BLaER1 treated with 17β-estradiol and CSF1 and Interleukin-3, amounts not matched to agents 10 nM and 100 nM (cell line): ENCODE measurements around the gene ATP6V1C2.

Experiments used
- H3K27ac ChIP-seq, 11 experiments: shearing (Covaris generic); formaldehyde crosslinking; 2 replicates each; pipeline ENCODE4 v1.8.1; 2022
- H3K27me3 ChIP-seq, 11 experiments: shearing (Covaris generic); formaldehyde crosslinking; 2 replicates each; pipeline ENCODE4 v1.8.1; 2022
- H3K36me3 ChIP-seq, 11 experiments: shearing (Covaris generic); formaldehyde crosslinking; 2 replicates each; pipeline ENCODE4 v1.8.1; 2022
- H3K4me1 ChIP-seq, 10 experiments: shearing (Covaris generic); formaldehyde crosslinking; 2 replicates each; pipeline ENCODE4 v1.8.1; 2022
- H3K4me2 ChIP-seq, 11 experiments: shearing (Covaris generic); formaldehyde crosslinking; 2 replicates each; pipeline ENCODE4 v1.8.1; 2022
- H3K4me3 ChIP-seq, 10 experiments: shearing (Covaris generic); formaldehyde crosslinking; 2 replicates each; pipeline ENCODE4 v1.8.1; 2022
- H3K9ac ChIP-seq, 11 experiments: shearing (Covaris generic); formaldehyde crosslinking; 2 replicates each; pipeline ENCODE4 v1.8.1; 2022
- H3K9me3 ChIP-seq, 11 experiments: shearing (Covaris generic); formaldehyde crosslinking; replicated peaks in 1 of 11; 2 replicates each; pipeline ENCODE4 v1.8.1; 2022
- H4K20me1 ChIP-seq, 11 experiments: shearing (Covaris generic); formaldehyde crosslinking; 2 replicates each; pipeline ENCODE4 v1.8.1; 2022
- Cebpa-rat ChIP-seq, 11 experiments: shearing (Covaris generic); IDR thresholded peaks; 2 replicates each; pipeline ENCODE4 v1.8.1; 2022

The ATP6V1C2 gene

GRCh38 chr2:10742666-10743065 lies 21.2 kb downstream of the ATP6V1C2 start:
- no peak for TF ChIP-seq Cebpa-rat (IDR thresholded peaks at IDR 0.05)
- Histone ChIP-seq H3K9me3 (no peaks in the 10 kb centered on the region), H3K36me3 (no peaks in the 10 kb centered on the region), H3K27ac (no peak overlapping the region), H4K20me1 (no peaks in the 10 kb centered on the region), H3K4me3 (no peak overlapping the region), H3K4me1 (peaks cover 14 to 23% (median 16%) of the 10 kb centered on the region in 10 experiments), H3K27me3 (no peaks in the 10 kb centered on the region), H3K9ac (no peak overlapping the region), H3K4me2 (no peak overlapping the region)

GRCh38 chr2:10750610-10751009 lies 29.2 kb downstream of the ATP6V1C2 start:
- no peak for TF ChIP-seq Cebpa-rat (IDR thresholded peaks at IDR 0.05)
- no peak overlapping the region for H3K9ac ChIP-seq
- no peaks in the 10 kb centered on the region for H4K20me1 ChIP-seq
- H3K4me2 ChIP-seq: peak overlapping the region in 8 of 11 experiments; percentile 1 to 31 (median 17); a peak in 8 of 22 replicates
- no peaks in the 10 kb centered on the region for H3K27me3 ChIP-seq
- H3K27ac ChIP-seq: no peak overlapping the region
- peaks cover 13 to 21% (median 19%) of the 10 kb centered on the region in 10 experiments; a peak in 19 of 20 replicates for H3K4me1 ChIP-seq
- H3K4me3 ChIP-seq: no peak overlapping the region
- H3K36me3 ChIP-seq: no peaks in the 10 kb centered on the region
- H3K9me3 ChIP-seq: no peaks in the 10 kb centered on the region

GRCh38 chr2:10752236-10752635 lies 30.8 kb downstream of the ATP6V1C2 start:
- Histone ChIP-seq H3K9ac (no peak overlapping the region), H3K4me3 (no peak overlapping the region), H3K27ac (no peak overlapping the region), H3K9me3 (no peaks in the 10 kb centered on the region), H3K36me3 (no peaks in the 10 kb centered on the region), H4K20me1 (no peaks in the 10 kb centered on the region), H3K4me2 (no peak overlapping the region), H3K4me1 (peaks cover 5 to 12% (median 11%) of the 10 kb centered on the region in 10 experiments; a peak in 15 of 20 replicates), H3K27me3 (no peaks in the 10 kb centered on the region)
- no peak for TF ChIP-seq Cebpa-rat (IDR thresholded peaks at IDR 0.05)

- no peak for TF ChIP-seq Cebpa-rat (IDR thresholded peaks at IDR 0.05)
- H4K20me1 ChIP-seq: no peaks in the 10 kb centered on the region
Observed at GRCh38 chr2:10753156-10753555, 31.7 kb downstream of the ATP6V1C2 start.

GRCh38 chr2:10753876-10754275 lies 32.4 kb downstream of the ATP6V1C2 start:
- Histone ChIP-seq H4K20me1 (no peaks in the 10 kb centered on the region), H3K36me3 (no peaks in the 10 kb centered on the region)

More at GRCh38 chr2:10753156-10753555, 31.7 kb downstream of the ATP6V1C2 start:
- H3K4me2 ChIP-seq: no peak overlapping the region
- H3K9me3 ChIP-seq: no peaks in the 10 kb centered on the region
- no peaks in the 10 kb centered on the region for H3K36me3 ChIP-seq
- H3K4me3 ChIP-seq: no peak overlapping the region
- H3K4me1 ChIP-seq: peaks cover 5 to 12% (median 11%) of the 10 kb centered on the region in 10 experiments; a peak in 15 of 20 replicates
- no peaks in the 10 kb centered on the region for H3K27me3 ChIP-seq
- H3K27ac ChIP-seq: no peak overlapping the region
- H3K9ac ChIP-seq: no peak overlapping the region

GRCh38 chr2:10755621-10756020 lies 34.2 kb downstream of the ATP6V1C2 start:
- Histone ChIP-seq H3K4me3 (no peak overlapping the region), H4K20me1 (no peaks in the 10 kb centered on the region), H3K9ac (no peak overlapping the region), H3K4me1 (peaks cover under 1 to 5% (median 5%) of the 10 kb centered on the region in 10 experiments; a peak in 12 of 20 replicates), H3K36me3 (no peaks in the 10 kb centered on the region), H3K4me2 (no peak overlapping the region), H3K27ac (no peak overlapping the region), H3K27me3 (no peaks in the 10 kb centered on the region), H3K9me3 (no peaks in the 10 kb centered on the region)
- TF ChIP-seq Cebpa-rat (IDR thresholded peaks at IDR 0.05): no peak

More at GRCh38 chr2:10753876-10754275, 32.4 kb downstream of the ATP6V1C2 start:
- Histone ChIP-seq H3K4me3 (no peak overlapping the region), H3K27me3 (no peaks in the 10 kb centered on the region), H3K27ac (no peak overlapping the region), H3K4me2 (no peak overlapping the region), H3K9ac (no peak overlapping the region), H3K4me1 (peaks cover 5 to 12% (median 11%) of the 10 kb centered on the region in 10 experiments; a peak in 15 of 20 replicates), H3K9me3 (no peaks in the 10 kb centered on the region)
- TF ChIP-seq Cebpa-rat (IDR thresholded peaks at IDR 0.05): no peak

- Histone ChIP-seq H3K4me3 (no peak overlapping the region), H3K9me3 (no peaks in the 10 kb centered on the region), H3K27me3 (no peaks in the 10 kb centered on the region), H3K4me2 (no peak overlapping the region), H3K36me3 (no peaks in the 10 kb centered on the region), H3K9ac (no peak overlapping the region), H3K27ac (no peak overlapping the region), H3K4me1 (peaks cover 0 to 4% (median 4%) of the 10 kb centered on the region in 10 experiments; a peak in 13 of 20 replicates), H4K20me1 (no peaks in the 10 kb centered on the region)
- TF ChIP-seq Cebpa-rat (IDR thresholded peaks at IDR 0.05): no peak
Observed at GRCh38 chr2:10757814-10758286, 36.4 kb downstream of the ATP6V1C2 start.

GRCh38 chr2:10759151-10759714 lies 37.8 kb downstream of the ATP6V1C2 start:
- TF ChIP-seq Cebpa-rat (IDR thresholded peaks at IDR 0.05): no peak
- no peaks in the 10 kb centered on the region for H3K27me3 ChIP-seq
- no peaks in the 10 kb centered on the region for H3K36me3 ChIP-seq
- H3K4me1 ChIP-seq: peaks cover 9 to 18% (median 17%) of the 10 kb centered on the region in 10 experiments
- H3K9ac ChIP-seq: no peak overlapping the region
- H4K20me1 ChIP-seq: no peaks in the 10 kb centered on the region
- H3K4me2 ChIP-seq: no peak overlapping the region
- H3K4me3 ChIP-seq: no peak overlapping the region
- H3K27ac ChIP-seq: no peak overlapping the region
- no peaks in the 10 kb centered on the region for H3K9me3 ChIP-seq

- Histone ChIP-seq H4K20me1 (peaks cover 0 to 10% (median 0%) of the 10 kb centered on the region in 11 experiments; a peak in 2 of 22 replicates), H3K4me2 (no peak overlapping the region), H3K4me3 (no peak overlapping the region), H3K36me3 (no peaks in the 10 kb centered on the region), H3K27me3 (no peaks in the 10 kb centered on the region), H3K9ac (no peak overlapping the region), H3K4me1 (peaks cover 11 to 35% (median 29%) of the 10 kb centered on the region in 10 experiments), H3K9me3 (no peaks in the 10 kb centered on the region), H3K27ac (no peak overlapping the region)
- TF ChIP-seq Cebpa-rat (IDR thresholded peaks at IDR 0.05): no peak
Observed at GRCh38 chr2:10760794-10761504, 39.5 kb downstream of the ATP6V1C2 start.
